HCT116 (cell line): ENCODE results near the gene ALX3. TPM values are rescaled to one million over a fixed set of nuclear protein-coding genes. Genes with fewer than 3 reads are reported as not detected.

Source experiments
- ATAC-seq: fragments of 200-7000 bp; cut with Tn5 transposase; 2 replicates; pipeline ENCODE4 v1.9.1; 2020; ENCODE audit warnings: mild to moderate bottlenecking, moderate library complexity
- BruUV-seq: library from RNA; stranded (reverse); fragments of 400-500 nt; replicated peaks from 2 replicates; lab custom pipeline; 2021; lab: Mats Ljungman, UMichigan
- CTCF ChIA-PET: fragments of 300-600 bp; sonication (Branson Sonifier 250); formaldehyde crosslinking; loops from one replicate; lab custom pipeline; 2021; ENCODE audit warnings: antibody characterized with exemption; lab: Charles Lee
- POLR2A ChIA-PET: fragments of 300-600, 350-600 bp; sonication (Branson Sonifier 250); formaldehyde crosslinking; loops from one replicate; lab custom pipeline; 2021; ENCODE audit warnings: antibody characterized with exemption; lab: Charles Lee
- RAD21 ChIA-PET, 2 experiments: fragments of 300-600 bp; sonication (Branson Sonifier 250); formaldehyde crosslinking; loops; one replicate each; lab custom pipeline; 2023; ENCODE audit warnings: low total read pairs in 2 of 2; ENCODE audit not compliant: uncharacterized antibody in 2 of 2, unreplicated experiment in 2 of 2, low non-redundant PET in 1 of 2; lab: Charles Lee
- DNase-seq: peaks from one replicate; pipeline ENCODE4 v3.0.0-alpha.2; 2010; ENCODE audit warnings: low read depth, low spot score
- H2AFZ ChIP-seq: fragments of 200-600 bp; shearing (Covaris generic), sonication (generic); 2 replicates; pipeline ENCODE4 v1.6.1; 2017; ENCODE audit warnings: low read depth, mixed run types, mixed read lengths, antibody characterized with exemption, low read length; ENCODE audit not compliant: poor library complexity, severe bottlenecking
- H3K27ac ChIP-seq: 2 replicates; pipeline ENCODE4 v1.5.1; 2012; ENCODE audit warnings: low read depth, low read length
- H3K27me3 ChIP-seq: fragments of 200-600 bp; sonication (generic); 2 replicates; pipeline ENCODE4 v1.6.1; 2016; ENCODE audit warnings: mixed run types, low read length, mixed read lengths; ENCODE audit not compliant: insufficient read depth
- H3K36me3 ChIP-seq, 2 experiments: fragments of 200-500 bp in 1 of 2; fragments of 200-600 bp in 1 of 2; sonication (Bioruptor generic) in 1 of 2; sonication (generic) in 1 of 2; 2 replicates each; pipeline versions ENCODE4 v1.5.1 to v1.6.1; 2014 to 2016; ENCODE audit warnings: low read length in 2 of 2, inconsistent platforms in 1 of 2, mixed read lengths in 1 of 2, mixed run types in 1 of 2; ENCODE audit not compliant: insufficient read depth in 2 of 2, control insufficient read depth in 1 of 2
- H3K4me1 ChIP-seq, 2 experiments: fragments of 200-600 bp in 1 of 2; sonication (generic) in 1 of 2; 2 replicates each; pipeline versions ENCODE4 v1.5.1 to v1.6.1; 2012 to 2017; ENCODE audit warnings: low read length in 2 of 2, inconsistent platforms in 1 of 2, mild to moderate bottlenecking in 1 of 2, mixed read lengths in 1 of 2, mixed run types in 1 of 2, moderate library complexity in 1 of 2; ENCODE audit not compliant: insufficient read depth in 2 of 2, control insufficient read depth in 1 of 2
- H3K4me2 ChIP-seq: fragments of 200-600 bp; sonication (generic); 2 replicates; pipeline ENCODE4 v1.6.1; 2017; ENCODE audit warnings: mixed run types, low read length, mixed read lengths
- H3K4me3 ChIP-seq, 2 experiments: fragments of 200-600 bp in 1 of 2; sonication (generic) in 1 of 2; replicated peaks in 1 of 2; 2 replicates each; pipeline ENCODE4 v1.5.1; 2011 to 2016; ENCODE audit warnings: low read length in 2 of 2, control low read depth in 1 of 2, low read depth in 1 of 2, mild to moderate bottlenecking in 1 of 2, mixed read lengths in 1 of 2, mixed run types in 1 of 2
- H3K79me2 ChIP-seq: fragments of 200-600 bp; sonication (generic); 2 replicates; pipeline ENCODE4 v1.6.1; 2017; ENCODE audit warnings: mild to moderate bottlenecking, mixed run types, low read length, moderate library complexity, mixed read lengths; ENCODE audit not compliant: insufficient read depth
- H3K9ac ChIP-seq: fragments of 200-600 bp; sonication (generic); 2 replicates; pipeline ENCODE4 v1.6.1; 2016; ENCODE audit warnings: low read length, mixed read lengths
- H3K9me2 ChIP-seq: fragments of 200-600 bp; sonication (generic), shearing (Covaris generic); 2 replicates; pipeline ENCODE4 v1.6.1; 2017; ENCODE audit warnings: mixed run types, mild to moderate bottlenecking, moderate library complexity; ENCODE audit not compliant: insufficient read depth
- H3K9me3 ChIP-seq, 2 experiments: fragments of 200-500 bp in 1 of 2; fragments of 200-600 bp in 1 of 2; sonication (Bioruptor generic) in 1 of 2; sonication (generic) in 1 of 2; 2 replicates each; pipeline ENCODE4 v1.6.1; 2014 to 2017; ENCODE audit warnings: low read length in 2 of 2, mixed read lengths in 2 of 2, inconsistent platforms in 1 of 2, low read depth in 1 of 2, mild to moderate bottlenecking in 1 of 2, mixed run types in 1 of 2, moderate library complexity in 1 of 2; ENCODE audit not compliant: control insufficient read depth in 1 of 2, insufficient read depth in 1 of 2
- H4K20me1 ChIP-seq: fragments of 200-600 bp; sonication (generic), shearing (Covaris generic); 2 replicates; pipeline ENCODE4 v1.6.1; 2017; ENCODE audit warnings: mixed run types, mild to moderate bottlenecking, moderate library complexity; ENCODE audit not compliant: insufficient read depth
- EGR1 ChIP-seq: IDR thresholded peaks from 2 replicates; pipeline ENCODE4 v1.6.1; 2012; ENCODE audit warnings: low read depth
- ELF1 ChIP-seq: IDR thresholded peaks from 2 replicates; pipeline ENCODE4 v1.6.1; 2012; ENCODE audit warnings: low read depth, borderline replicate concordance
- EZH2phosphoT487 ChIP-seq: fragments of 200-600 bp; IDR thresholded peaks from 2 replicates; pipeline ENCODE4 v1.6.1; 2018; ENCODE audit warnings: antibody characterized with exemption, borderline replicate concordance
- FOSL1 ChIP-seq: IDR thresholded peaks from 2 replicates; pipeline ENCODE4 v1.6.1; 2012; ENCODE audit warnings: low read depth
- JUND ChIP-seq: IDR thresholded peaks from 2 replicates; pipeline ENCODE4 v1.6.1; 2012
- MAX ChIP-seq: IDR thresholded peaks from 2 replicates; pipeline ENCODE4 v1.6.1; 2012
- POLR2A ChIP-seq: IDR thresholded peaks from 2 replicates; pipeline ENCODE4 v1.7.0; 2011; ENCODE audit warnings: borderline replicate concordance; ENCODE audit not compliant: insufficient read depth, insufficient read length; ENCODE audit errors: extremely low read depth
- RAD21 ChIP-seq: IDR thresholded peaks from 2 replicates; pipeline ENCODE4 v1.6.1; 2012; ENCODE audit warnings: low read depth, mild to moderate bottlenecking
- REST ChIP-seq: IDR thresholded peaks from 2 replicates; pipeline ENCODE4 v1.6.1; 2012; ENCODE audit warnings: low read depth
- SIN3A ChIP-seq: IDR thresholded peaks from 2 replicates; pipeline ENCODE4 v1.6.1; 2012; ENCODE audit warnings: low read depth
- SP1 ChIP-seq: IDR thresholded peaks from 2 replicates; pipeline ENCODE4 v1.6.1; 2012; ENCODE audit warnings: low read depth
- SRF ChIP-seq: IDR thresholded peaks from 2 replicates; pipeline ENCODE4 v1.6.1; 2012; ENCODE audit warnings: low read depth
- TCF7L2 ChIP-seq: IDR thresholded peaks from 2 replicates; pipeline ENCODE4 v1.7.0; 2011; ENCODE audit warnings: borderline replicate concordance, inconsistent platforms; ENCODE audit not compliant: insufficient read depth, insufficient read length; ENCODE audit errors: extremely low read depth
- YY1 ChIP-seq: IDR thresholded peaks from 2 replicates; pipeline ENCODE4 v1.6.1; 2011; ENCODE audit warnings: low read length, low read depth, moderate library complexity, mild to moderate bottlenecking; ENCODE audit not compliant: insufficient replicate concordance; ENCODE audit errors: extremely low read depth
- ZFX ChIP-seq: fragments of 450-650 bp; IDR thresholded peaks from 2 replicates; pipeline ENCODE4 v1.6.1; 2017
- ZNF274 ChIP-seq: fragments of 200-500 bp; sonication (Bioruptor generic); IDR thresholded peaks from 2 replicates; pipeline ENCODE4 v1.6.1; 2014; ENCODE audit warnings: mild to moderate bottlenecking, low read depth, low read length, inconsistent platforms
- intact Hi-C: fragments of 100-400 bp; cut with micrococcal nuclease; formaldehyde crosslinking; loops from 2 replicates; pipeline ENCODE4 v1.10.0; 2022
- total RNA-seq: library from RNA; stranded (reverse); gene quantifications from one replicate; pipeline ENCODE4 v1.2.1, GENCODE V29; 2021; ENCODE audit not compliant: unreplicated experiment

Gene ALX3
- total RNA-seq, 1 experiment from 2014 or later: not detected

- Histone ChIP-seq H3K27ac (no peak overlapping the region), H3K4me2 (no peak overlapping the region)
- no peak for TF ChIP-seq SRF
- TF ChIP-seq EGR1: no peak
- TF ChIP-seq ELF1: no peak
- no peak for TF ChIP-seq REST
- TF ChIP-seq FOSL1: no peak
- TF ChIP-seq ZNF274: no peak
- no peak for TF ChIP-seq SIN3A
- TF ChIP-seq ZFX: no peak
- no peak for TF ChIP-seq EZH2phosphoT487
- TF ChIP-seq MAX: no peak
- TF ChIP-seq TCF7L2: no peak
- no peak for TF ChIP-seq POLR2A
- TF ChIP-seq RAD21: no peak
- no peak for TF ChIP-seq SP1
- TF ChIP-seq YY1: no peak
- TF ChIP-seq JUND: no peak
- TF ChIP-seq, all 23 proteins: peak for 0
- RAD21 ChIA-PET: no interaction called here
- Histone ChIP-seq H3K4me3 (no peak overlapping the region), H3K9ac (no peak overlapping the region), H2AFZ (no peak overlapping the region), H3K36me3 (peaks cover 34 to 55% of the 10 kb centered on the region in 2 experiments; a peak in 3 of 4 replicates), H3K9me3 (no peaks in the 10 kb centered on the region), H4K20me1 (no peaks in the 10 kb centered on the region), H3K79me2 (peaks cover 28% of the 10 kb centered on the region), H3K27me3 (no peaks in the 10 kb centered on the region), H3K4me1 (peaks cover 3 to 9% of the 10 kb centered on the region in 2 experiments; a peak in 3 of 4 replicates), H3K9me2 (no peaks in the 10 kb centered on the region)
- ATAC-seq (no peak), DNase-seq (no peak)
- intact Hi-C loops: no loop called here
- CTCF ChIA-PET: no interaction called here
- BruUV-seq: no TSS peak
- POLR2A ChIA-PET: no interaction called here
Measured at GRCh38 chr1:110039641-110040040, 30.8 kb downstream of the ALX3 start.
